ENCODE data around the gene BPIFA3.

GRCh38 chr20:33167859-33168258, 49.3 kb upstream of the BPIFA3 start, which contains the start of gene BPIFA2:
- TF ChIP-seq ELF4 (IDR thresholded peaks at IDR 0.05) (no peak), SP1 (IDR thresholded peaks at IDR 0.05) (no peak), SUZ12 (IDR thresholded peaks at IDR 0.05) (no peak), BHLHE40 (IDR thresholded peaks at IDR 0.05; ENCODE audit: borderline replicate concordance) (no peak), LEF1 (IDR thresholded peaks at IDR 0.05; ENCODE audit: borderline replicate concordance) (no peak)

All from HEK293T (cell line).